ENCODE measurements around the gene KIAA1328. TPM values are rescaled to one million over a fixed set of nuclear protein-coding genes. Genes with fewer than 3 reads are reported as not detected.

KIAA1328 gene
- total RNA-seq, 2 donors from 2014 or later, result 4.8 to 5.2 TPM

DNA sequence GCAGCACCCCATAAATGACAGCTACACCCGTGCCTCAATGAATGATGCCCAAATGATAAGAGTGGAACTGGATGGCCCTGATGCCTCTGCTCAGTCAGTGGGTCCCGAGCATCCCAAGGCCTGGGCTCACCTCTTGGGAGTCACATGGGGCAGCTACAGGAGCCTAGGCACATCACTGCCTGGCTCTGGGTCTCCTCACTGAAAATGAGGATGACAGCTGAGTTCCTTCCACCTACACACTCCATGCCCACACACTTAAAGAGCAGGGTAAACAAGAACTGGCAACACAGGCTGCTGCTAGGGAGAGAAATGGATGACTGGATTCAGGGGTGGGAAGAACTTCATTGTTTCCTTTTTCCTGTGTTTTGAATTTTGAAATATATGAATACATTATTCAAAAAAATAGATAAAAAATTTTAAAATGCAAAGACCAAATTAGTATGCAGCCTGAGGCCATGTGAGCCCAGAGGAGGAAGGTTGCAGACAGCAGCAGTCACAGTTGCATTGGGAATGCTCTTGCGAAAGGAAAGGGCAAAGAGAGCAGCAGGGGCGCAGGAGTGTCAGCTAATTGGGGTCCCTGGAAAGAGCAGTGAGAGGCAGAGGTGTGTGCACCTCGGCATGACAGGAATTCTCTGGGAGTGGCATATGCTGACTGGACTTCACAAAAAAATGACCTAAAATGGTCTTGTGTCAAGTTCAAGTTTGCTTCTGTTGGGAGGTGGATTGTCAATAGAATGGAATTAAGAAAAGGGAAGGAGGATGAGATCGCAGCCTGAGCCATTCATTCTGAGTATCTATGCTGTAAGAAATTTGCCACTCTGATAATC lies 409.6 kb downstream of the KIAA1328 start:
- no peaks in the 10 kb centered on the region for H3K4me1 ChIP-seq
- H3K27ac ChIP-seq, result no peak overlapping the region
- intact Hi-C loops (cut with DNase I), result no loop called here
- no peak overlapping the region for H3K9ac ChIP-seq (ENCODE audit: low read depth in 2 of 2, low read length in 2 of 2)
- TF ChIP-seq, protein P1, sequence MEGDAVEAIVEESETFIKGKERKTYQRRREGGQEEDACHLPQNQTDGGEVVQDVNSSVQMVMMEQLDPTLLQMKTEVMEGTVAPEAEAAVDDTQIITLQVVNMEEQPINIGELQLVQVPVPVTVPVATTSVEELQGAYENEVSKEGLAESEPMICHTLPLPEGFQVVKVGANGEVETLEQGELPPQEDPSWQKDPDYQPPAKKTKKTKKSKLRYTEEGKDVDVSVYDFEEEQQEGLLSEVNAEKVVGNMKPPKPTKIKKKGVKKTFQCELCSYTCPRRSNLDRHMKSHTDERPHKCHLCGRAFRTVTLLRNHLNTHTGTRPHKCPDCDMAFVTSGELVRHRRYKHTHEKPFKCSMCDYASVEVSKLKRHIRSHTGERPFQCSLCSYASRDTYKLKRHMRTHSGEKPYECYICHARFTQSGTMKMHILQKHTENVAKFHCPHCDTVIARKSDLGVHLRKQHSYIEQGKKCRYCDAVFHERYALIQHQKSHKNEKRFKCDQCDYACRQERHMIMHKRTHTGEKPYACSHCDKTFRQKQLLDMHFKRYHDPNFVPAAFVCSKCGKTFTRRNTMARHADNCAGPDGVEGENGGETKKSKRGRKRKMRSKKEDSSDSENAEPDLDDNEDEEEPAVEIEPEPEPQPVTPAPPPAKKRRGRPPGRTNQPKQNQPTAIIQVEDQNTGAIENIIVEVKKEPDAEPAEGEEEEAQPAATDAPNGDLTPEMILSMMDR (IDR thresholded peaks at IDR 0.05), result no peak
- H3K27me3 ChIP-seq, result no peaks in the 10 kb centered on the region
- H3K9me3 ChIP-seq, result no peaks in the 10 kb centered on the region
- no peak overlapping the region for H3K4me3 ChIP-seq
- no peaks in the 10 kb centered on the region for H3K36me3 ChIP-seq
- DNase-seq, result no peak

GRCh38 chr18:37242091-37242490 lies 413.2 kb downstream of the KIAA1328 start:
- TF ChIP-seq, protein P1 (IDR thresholded peaks at IDR 0.05), result no peak
- H3K4me1 ChIP-seq, result no peaks in the 10 kb centered on the region
- H3K27me3 ChIP-seq, result no peaks in the 10 kb centered on the region
- intact Hi-C loops (cut with DNase I), result no loop called here
- H3K9ac ChIP-seq (ENCODE audit: low read depth in 2 of 2, low read length in 2 of 2), result no peak overlapping the region
- no peaks in the 10 kb centered on the region for H3K36me3 ChIP-seq
- no peak for DNase-seq
- H3K27ac ChIP-seq, result no peak overlapping the region
- no peaks in the 10 kb centered on the region for H3K9me3 ChIP-seq
- no peak overlapping the region for H3K4me3 ChIP-seq

- TF ChIP-seq, protein P1 (IDR thresholded peaks at IDR 0.05), result no peak
- Histone ChIP-seq H3K9ac (ENCODE audit: low read depth in 2 of 2, low read length in 2 of 2) (no peak overlapping the region), H3K27me3 (no peaks in the 10 kb centered on the region), H3K9me3 (no peaks in the 10 kb centered on the region), H3K4me3 (no peak overlapping the region), H3K36me3 (no peaks in the 10 kb centered on the region), H3K27ac (no peak overlapping the region), H3K4me1 (no peaks in the 10 kb centered on the region)
- intact Hi-C loops (cut with DNase I), result no loop called here
- DNase-seq, result no peak
Measured at GRCh38 chr18:37242826-37243560, 414.1 kb downstream of the KIAA1328 start.

DNA sequence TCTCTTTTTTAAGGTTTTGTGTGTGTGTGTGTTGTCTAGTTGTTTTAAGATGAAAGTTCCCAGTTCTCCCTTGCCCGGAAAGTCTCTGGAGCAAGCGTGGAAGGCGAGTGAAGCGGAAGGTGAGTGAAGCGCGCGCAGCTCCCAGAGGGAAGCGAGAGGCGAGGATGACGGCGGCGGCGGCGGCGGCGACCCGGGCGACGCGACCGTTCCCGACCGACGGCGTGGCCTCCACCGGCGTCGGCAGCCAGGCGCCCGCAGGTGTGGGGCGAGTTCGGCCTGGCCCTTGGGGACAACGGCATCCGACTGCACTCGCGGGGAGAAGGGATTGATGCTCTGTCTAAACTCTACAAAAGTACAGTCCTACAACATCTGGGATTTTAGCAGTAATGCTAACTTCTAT lies 414.8 kb downstream of the KIAA1328 start:
- Histone ChIP-seq H3K4me1 (no peaks in the 10 kb centered on the region), H3K9ac (ENCODE audit: low read depth in 2 of 2, low read length in 2 of 2) (no peak overlapping the region), H3K27ac (no peak overlapping the region), H3K36me3 (no peaks in the 10 kb centered on the region), H3K4me3 (no peak overlapping the region), H3K27me3 (no peaks in the 10 kb centered on the region), H3K9me3 (no peaks in the 10 kb centered on the region)
- TF ChIP-seq, protein P1 (IDR thresholded peaks at IDR 0.05), result no peak
- intact Hi-C loops (cut with DNase I), result no loop called here
- DNase-seq, result no peak

DNA sequence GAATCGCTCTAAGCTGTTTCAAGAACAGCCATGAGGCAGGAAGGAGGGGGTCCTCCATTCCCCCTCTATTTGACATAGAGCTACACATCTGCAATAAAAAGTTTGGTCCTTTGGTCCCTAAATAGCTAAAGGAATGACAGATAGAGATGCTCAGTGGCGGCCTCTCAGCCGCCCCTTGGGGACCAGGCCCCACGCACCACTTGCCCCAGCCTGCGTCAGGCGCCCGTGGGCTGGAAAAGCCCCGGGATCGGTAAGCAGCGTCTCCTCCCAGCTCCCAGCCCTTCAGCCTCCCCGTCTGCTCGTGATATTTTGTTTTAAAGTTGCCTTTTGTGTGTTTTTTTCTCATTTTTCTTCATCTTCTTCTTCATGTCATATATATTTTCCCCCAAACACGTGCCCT lies 415.7 kb downstream of the KIAA1328 start:
- DNase-seq, result no peak
- Histone ChIP-seq H3K4me1 (no peaks in the 10 kb centered on the region), H3K27ac (no peak overlapping the region), H3K36me3 (no peaks in the 10 kb centered on the region), H3K9me3 (no peaks in the 10 kb centered on the region), H3K27me3 (no peaks in the 10 kb centered on the region), H3K9ac (ENCODE audit: low read depth in 2 of 2, low read length in 2 of 2) (no peak overlapping the region), H3K4me3 (no peak overlapping the region)
- intact Hi-C loops (cut with DNase I), result no loop called here
- TF ChIP-seq, protein P1 (IDR thresholded peaks at IDR 0.05), result no peak
